ENCODE results near the gene AHNAK.

DNA sequence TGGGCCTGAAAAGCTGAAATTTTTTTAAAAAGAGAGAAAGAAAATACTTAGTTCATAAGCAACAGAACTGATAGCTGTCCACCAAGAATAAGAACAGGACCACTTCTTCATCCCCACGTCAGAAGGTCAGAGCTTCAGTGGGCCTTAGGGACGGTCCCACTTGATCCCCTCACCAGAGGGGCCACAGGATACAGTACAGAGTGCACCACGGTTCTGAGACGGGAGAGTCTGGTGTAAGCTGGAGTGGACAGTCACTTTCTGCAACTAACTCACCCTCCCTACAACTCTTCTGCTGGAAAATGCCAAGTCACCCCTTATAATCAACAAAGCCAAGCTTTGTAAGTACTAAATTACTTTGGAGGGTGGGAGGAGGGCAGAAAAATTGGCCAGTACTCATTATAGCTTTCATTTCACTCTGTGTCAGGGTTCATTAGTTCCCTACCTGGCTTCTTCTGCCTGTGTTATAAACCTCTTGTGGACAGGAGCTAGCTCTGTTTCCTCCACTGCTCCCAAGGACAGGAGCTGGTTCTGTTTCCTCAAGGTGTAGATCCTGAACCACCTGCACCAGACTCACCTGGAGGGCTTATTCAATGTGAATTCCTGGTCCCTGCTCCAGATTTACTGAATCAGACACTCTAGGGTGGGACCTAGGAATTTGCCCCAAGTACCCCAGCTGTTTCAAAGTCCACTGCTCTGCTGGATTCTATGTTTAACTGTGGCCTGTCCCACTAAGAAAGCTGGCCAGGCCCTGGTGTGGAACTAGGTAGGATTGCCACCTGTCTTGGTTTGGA is 88.2 kb downstream of the AHNAK start:
- no peak for TF ChIP-seq EZH2 (IDR thresholded peaks at IDR 0.05)
- TF ChIP-seq, protein P1, sequence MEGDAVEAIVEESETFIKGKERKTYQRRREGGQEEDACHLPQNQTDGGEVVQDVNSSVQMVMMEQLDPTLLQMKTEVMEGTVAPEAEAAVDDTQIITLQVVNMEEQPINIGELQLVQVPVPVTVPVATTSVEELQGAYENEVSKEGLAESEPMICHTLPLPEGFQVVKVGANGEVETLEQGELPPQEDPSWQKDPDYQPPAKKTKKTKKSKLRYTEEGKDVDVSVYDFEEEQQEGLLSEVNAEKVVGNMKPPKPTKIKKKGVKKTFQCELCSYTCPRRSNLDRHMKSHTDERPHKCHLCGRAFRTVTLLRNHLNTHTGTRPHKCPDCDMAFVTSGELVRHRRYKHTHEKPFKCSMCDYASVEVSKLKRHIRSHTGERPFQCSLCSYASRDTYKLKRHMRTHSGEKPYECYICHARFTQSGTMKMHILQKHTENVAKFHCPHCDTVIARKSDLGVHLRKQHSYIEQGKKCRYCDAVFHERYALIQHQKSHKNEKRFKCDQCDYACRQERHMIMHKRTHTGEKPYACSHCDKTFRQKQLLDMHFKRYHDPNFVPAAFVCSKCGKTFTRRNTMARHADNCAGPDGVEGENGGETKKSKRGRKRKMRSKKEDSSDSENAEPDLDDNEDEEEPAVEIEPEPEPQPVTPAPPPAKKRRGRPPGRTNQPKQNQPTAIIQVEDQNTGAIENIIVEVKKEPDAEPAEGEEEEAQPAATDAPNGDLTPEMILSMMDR (IDR thresholded peaks at IDR 0.05), result no peak
- no peak for TF ChIP-seq EZH2phosphoT487 (IDR thresholded peaks at IDR 0.05)
